Thoracic aorta (tissue), 2 donors: ENCODE data around the gene TENM3. TPM values are rescaled to one million over a fixed set of nuclear protein-coding genes. Genes with fewer than 3 reads are reported as not detected.

ENCODE experiments used
- ATAC-seq: fragments of 150-250 bp; one replicate; pipeline ENCODE4 v1.8.0; 2017; ENCODE audit warnings: low read depth; ENCODE audit not compliant: insufficient number of reproducible peaks, low FRiP score
- DNase-seq: peaks from one replicate; pipeline ENCODE4 v3.0.0-alpha.2; 2020; ENCODE audit warnings: low spot score
- H3K27ac ChIP-seq, 2 donors: fragments of 200-600 bp; sonication (generic); 1 replicate in 1 of 2; 2 replicates in 1 of 2; pipeline ENCODE4 v1.5.1; 2016; ENCODE audit warnings: mild to moderate bottlenecking in 2 of 2, moderate library complexity in 2 of 2
- H3K27me3 ChIP-seq: fragments of 200-600 bp; sonication (generic); replicated peaks from 2 replicates; pipeline ENCODE4 v1.6.0; 2016; ENCODE audit warnings: mild to moderate bottlenecking; ENCODE audit not compliant: insufficient read depth
- H3K36me3 ChIP-seq: fragments of 200-600 bp; sonication (generic); one replicate; pipeline ENCODE4 v1.5.1; 2016
- H3K4me1 ChIP-seq, 2 donors: fragments of 200-600 bp; sonication (generic); 1 replicate in 1 of 2; 2 replicates in 1 of 2; pipeline versions ENCODE4 v1.5.1 to v1.6.0; 2016; ENCODE audit warnings: low read depth in 2 of 2, mild to moderate bottlenecking in 1 of 2; ENCODE audit not compliant: control insufficient read depth in 1 of 2
- H3K4me3 ChIP-seq: fragments of 200-600 bp; sonication (generic); 2 replicates; pipeline ENCODE4 v1.5.1; 2016; ENCODE audit warnings: mild to moderate bottlenecking
- H3K9me3 ChIP-seq: fragments of 200-600 bp; sonication (generic); 2 replicates; pipeline ENCODE4 v1.5.1; 2016
- total RNA-seq, 2 donors: library from RNA; depleted of rRNA; stranded (reverse); fragments of >200 nt; gene quantifications; one replicate each; pipeline versions ENCODE4 v1.1.0 to v1.2.3, GENCODE V29; 2016
- TF ChIP-seq, protein P1 (sequence below): fragments of 200-600 bp; sonication (generic); IDR thresholded peaks from one replicate; pipeline ENCODE4 v1.5.1; 2019; ENCODE audit warnings: antibody characterized with exemption

Gene TENM3
- total RNA-seq, 2 donors from 2014 or later = 0.68 to 8.0 TPM

DNA sequence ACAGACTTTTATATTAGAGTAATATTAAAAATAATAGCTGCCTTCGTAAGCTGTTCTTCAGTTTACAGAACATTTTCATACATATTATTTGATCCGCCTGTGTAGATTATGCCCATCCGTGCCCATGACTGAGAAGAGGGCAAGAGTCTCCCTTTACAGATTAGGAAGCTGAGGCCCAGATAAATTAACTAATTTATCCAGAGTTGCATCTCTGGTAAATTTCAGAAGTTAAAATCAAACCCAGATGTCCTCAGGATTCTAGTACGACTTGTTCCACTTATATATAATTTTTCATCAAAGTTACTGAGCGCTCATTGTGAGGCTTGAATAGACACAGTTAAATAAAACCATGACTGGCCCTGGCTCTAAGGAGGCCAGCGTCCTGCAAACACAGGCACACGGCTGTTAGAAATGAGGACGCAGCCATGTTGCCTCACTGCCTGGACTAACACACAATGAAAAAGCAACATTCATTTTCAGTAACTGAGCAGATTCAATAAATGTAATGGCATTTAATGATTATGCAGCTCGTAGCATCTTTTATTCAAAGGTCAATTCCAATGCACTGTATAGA is 148.0 kb downstream of the TENM3 start:
- Histone ChIP-seq H3K27ac (no peak overlapping the region), H3K36me3 (no peaks in the 10 kb centered on the region), H3K9me3 (no peaks in the 10 kb centered on the region), H3K4me3 (no peak overlapping the region), H3K27me3 (no peaks in the 10 kb centered on the region), H3K4me1 (no peaks in the 10 kb centered on the region)
- ATAC-seq (no peak), DNase-seq (no peak)
- TF ChIP-seq, protein P1, sequence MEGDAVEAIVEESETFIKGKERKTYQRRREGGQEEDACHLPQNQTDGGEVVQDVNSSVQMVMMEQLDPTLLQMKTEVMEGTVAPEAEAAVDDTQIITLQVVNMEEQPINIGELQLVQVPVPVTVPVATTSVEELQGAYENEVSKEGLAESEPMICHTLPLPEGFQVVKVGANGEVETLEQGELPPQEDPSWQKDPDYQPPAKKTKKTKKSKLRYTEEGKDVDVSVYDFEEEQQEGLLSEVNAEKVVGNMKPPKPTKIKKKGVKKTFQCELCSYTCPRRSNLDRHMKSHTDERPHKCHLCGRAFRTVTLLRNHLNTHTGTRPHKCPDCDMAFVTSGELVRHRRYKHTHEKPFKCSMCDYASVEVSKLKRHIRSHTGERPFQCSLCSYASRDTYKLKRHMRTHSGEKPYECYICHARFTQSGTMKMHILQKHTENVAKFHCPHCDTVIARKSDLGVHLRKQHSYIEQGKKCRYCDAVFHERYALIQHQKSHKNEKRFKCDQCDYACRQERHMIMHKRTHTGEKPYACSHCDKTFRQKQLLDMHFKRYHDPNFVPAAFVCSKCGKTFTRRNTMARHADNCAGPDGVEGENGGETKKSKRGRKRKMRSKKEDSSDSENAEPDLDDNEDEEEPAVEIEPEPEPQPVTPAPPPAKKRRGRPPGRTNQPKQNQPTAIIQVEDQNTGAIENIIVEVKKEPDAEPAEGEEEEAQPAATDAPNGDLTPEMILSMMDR = no peak

GRCh38 chr4:182394181-182394580 is 151.0 kb downstream of the TENM3 start:
- H3K9me3 ChIP-seq = no peaks in the 10 kb centered on the region
- no peak overlapping the region for H3K27ac ChIP-seq
- H3K36me3 ChIP-seq = no peaks in the 10 kb centered on the region
- DNase-seq (no peak), ATAC-seq (no peak)
- H3K4me3 ChIP-seq = no peak overlapping the region
- H3K27me3 ChIP-seq = no peaks in the 10 kb centered on the region
- no peaks in the 10 kb centered on the region for H3K4me1 ChIP-seq
- TF ChIP-seq, protein P1 = no peak

GRCh38 chr4:182400081-182400480 is 156.9 kb downstream of the TENM3 start:
- Histone ChIP-seq H3K27me3 (no peaks in the 10 kb centered on the region), H3K36me3 (no peaks in the 10 kb centered on the region), H3K9me3 (no peaks in the 10 kb centered on the region), H3K27ac (no peak overlapping the region), H3K4me3 (no peak overlapping the region), H3K4me1 (no peaks in the 10 kb centered on the region)
- DNase-seq (no peak), ATAC-seq (no peak)
- TF ChIP-seq, protein P1 = no peak

DNA sequence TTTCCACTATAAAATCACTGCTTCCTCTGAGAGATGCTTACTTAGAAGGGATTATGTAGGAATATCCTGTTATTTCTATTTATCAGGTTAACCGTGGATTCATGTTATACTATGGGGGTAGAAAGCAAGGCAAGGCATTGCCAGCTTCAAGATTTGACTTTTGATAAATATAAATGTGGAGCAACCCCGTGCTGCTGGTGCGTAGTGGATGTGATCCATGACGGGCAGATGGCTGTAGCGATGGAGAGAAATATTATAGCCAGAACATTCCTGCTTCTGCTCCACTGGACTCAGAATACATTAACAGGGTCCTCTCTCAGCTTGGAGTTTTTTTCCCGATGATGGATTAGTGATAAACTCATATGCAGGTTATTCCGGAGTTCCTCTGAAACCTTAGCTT is 157.6 kb downstream of the TENM3 start:
- H3K27me3 ChIP-seq = no peaks in the 10 kb centered on the region
- no peak overlapping the region for H3K27ac ChIP-seq
- H3K36me3 ChIP-seq = no peaks in the 10 kb centered on the region
- H3K4me3 ChIP-seq = no peak overlapping the region
- DNase-seq (no peak), ATAC-seq (no peak)
- H3K9me3 ChIP-seq = no peaks in the 10 kb centered on the region
- TF ChIP-seq, protein P1 = no peak
- no peaks in the 10 kb centered on the region for H3K4me1 ChIP-seq

DNA sequence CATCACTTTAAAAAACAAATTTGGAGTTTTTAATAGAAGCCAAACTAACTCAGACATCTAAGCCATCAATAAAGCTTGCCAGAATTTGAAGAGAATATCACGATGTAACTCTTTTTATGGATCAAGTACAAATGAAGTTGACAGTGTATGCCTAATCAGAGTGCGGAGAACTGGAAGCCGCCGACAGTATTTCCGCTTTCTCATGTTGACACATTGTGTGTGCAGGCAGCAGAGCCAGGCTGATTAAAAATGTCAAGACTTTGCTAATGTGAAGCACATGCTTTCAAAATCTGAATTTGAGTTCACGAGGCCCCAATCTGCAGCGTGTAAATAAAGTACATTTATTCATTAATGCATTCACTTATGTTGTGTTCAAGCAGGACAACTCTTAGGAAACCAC is 161.2 kb downstream of the TENM3 start:
- DNase-seq = no peak
- H3K27ac ChIP-seq = no peak overlapping the region
- TF ChIP-seq, protein P1 = no peak
- H3K4me3 ChIP-seq = no peak overlapping the region
- H3K27me3 ChIP-seq = no peaks in the 10 kb centered on the region
- no peaks in the 10 kb centered on the region for H3K4me1 ChIP-seq
- no peaks in the 10 kb centered on the region for H3K9me3 ChIP-seq
- ATAC-seq = no peak
- no peaks in the 10 kb centered on the region for H3K36me3 ChIP-seq
